SJCRH30 (cell line): ENCODE measurements around the gene CNOT9. TPM values are rescaled to one million over a fixed set of nuclear protein-coding genes. Genes with fewer than 3 reads are reported as not detected.
"Not testable (repeated sequence)": the region's sequence is repeated elsewhere in the genome, so short reads cannot be mapped to it uniquely, and the experiment has no call there.

Experiments used
- DNase-seq, 2 experiments: peaks; one replicate each; pipeline ENCODE4 v3.0.0-alpha.2; 2015 to 2020
- H3K27ac ChIP-seq: fragments of 250-450 bp; sonication (Bioruptor Pico); 2 replicates; pipeline ENCODE4 v1.5.1; 2020; ENCODE audit warnings: mild to moderate bottlenecking, moderate library complexity
- H3K27me3 ChIP-seq: fragments of 250-450 bp; sonication (Bioruptor Pico); 2 replicates; pipeline ENCODE4 v1.5.1; 2020; ENCODE audit warnings: mild to moderate bottlenecking, moderate library complexity
- H3K36me3 ChIP-seq: fragments of 250-450 bp; sonication (Bioruptor Pico); 2 replicates; pipeline ENCODE4 v1.5.1; 2020; ENCODE audit warnings: mild to moderate bottlenecking, moderate library complexity
- H3K4me1 ChIP-seq: fragments of 250-450 bp; sonication (Bioruptor Pico); 2 replicates; pipeline ENCODE4 v1.5.1; 2020; ENCODE audit warnings: mild to moderate bottlenecking, moderate library complexity
- H3K4me3 ChIP-seq: fragments of 250-450 bp; sonication (Bioruptor Pico); 2 replicates; pipeline ENCODE4 v1.5.1; 2020; ENCODE audit warnings: mild to moderate bottlenecking, moderate library complexity
- H3K9me3 ChIP-seq: fragments of 250-450 bp; sonication (Bioruptor Pico); replicated peaks from 2 replicates; pipeline ENCODE4 v1.5.1; 2020; ENCODE audit warnings: mild to moderate bottlenecking, moderate library complexity
- total RNA-seq: library from RNA; depleted of rRNA; stranded (reverse); fragments of >200 nt; shearing (Covaris generic); gene quantifications from 2 replicates; pipeline ENCODE4 v1.2.3, GENCODE V29; 2014; rRNA removed

The CNOT9 gene, protein sequence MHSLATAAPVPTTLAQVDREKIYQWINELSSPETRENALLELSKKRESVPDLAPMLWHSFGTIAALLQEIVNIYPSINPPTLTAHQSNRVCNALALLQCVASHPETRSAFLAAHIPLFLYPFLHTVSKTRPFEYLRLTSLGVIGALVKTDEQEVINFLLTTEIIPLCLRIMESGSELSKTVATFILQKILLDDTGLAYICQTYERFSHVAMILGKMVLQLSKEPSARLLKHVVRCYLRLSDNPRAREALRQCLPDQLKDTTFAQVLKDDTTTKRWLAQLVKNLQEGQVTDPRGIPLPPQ
- 166 and 188 TPM in 2 replicates for total RNA-seq

DNA sequence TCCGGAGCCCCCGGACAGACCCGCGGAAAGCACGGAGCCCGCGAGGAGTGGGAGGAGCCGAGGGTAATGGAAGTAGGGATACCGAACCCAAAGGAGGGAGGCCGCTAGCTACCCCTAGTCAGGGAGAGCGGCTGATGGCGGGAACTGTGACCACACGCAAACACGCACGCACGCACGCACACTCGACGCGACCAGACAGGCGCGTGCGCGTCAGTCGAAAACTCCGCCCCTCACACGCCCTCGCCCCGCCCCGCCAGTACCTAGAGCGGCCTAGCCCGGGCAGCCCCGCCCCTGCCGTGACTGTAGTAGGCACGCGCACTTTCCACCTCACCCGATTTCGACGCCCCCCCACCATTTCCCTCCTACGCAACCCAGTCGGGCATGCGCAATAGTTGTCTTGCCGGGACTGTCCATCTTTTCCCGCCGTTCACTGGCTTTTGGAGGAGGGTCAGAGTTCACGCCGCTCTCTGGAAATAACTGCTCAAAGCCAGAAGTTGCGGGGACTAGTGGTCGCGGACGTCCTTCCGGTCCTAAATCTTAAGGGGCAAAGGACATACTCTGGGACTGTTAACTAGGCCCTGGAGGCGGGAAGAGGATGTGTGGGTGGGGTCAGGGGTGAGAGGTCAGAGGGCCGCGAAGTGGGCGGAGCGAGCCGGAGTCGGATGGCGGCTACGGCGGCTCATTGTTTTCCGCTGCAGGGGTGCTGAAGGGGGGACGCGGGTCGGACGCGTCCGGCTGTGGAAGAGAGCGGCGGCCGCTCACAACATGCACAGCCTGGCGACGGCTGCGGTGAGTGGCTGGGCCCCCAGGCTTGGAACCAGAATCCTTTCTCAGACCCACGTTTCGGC lies at the start of gene CNOT9, which contains the start of gene USP37:
TSS of gene CNOT9 (plus strand) at position 650 of the 848 bp plus-strand sequence. CDS start at position 766, 116 bp downstream.
TSS of gene USP37 (minus strand) at position 162 of the 848 bp plus-strand sequence. CDS start 9,698 bp downstream, outside the sequence.
- peak; percentile 99 for DNase-seq
- no peaks in the 10 kb centered on the region for H3K9me3 ChIP-seq
- peaks cover 33% of the 10 kb centered on the region for H3K36me3 ChIP-seq
- peak within 1 kb of the TSS; percentile 93 for H3K27ac ChIP-seq
- peak within 1 kb of the TSS; percentile 77 for H3K4me3 ChIP-seq
- H3K4me1 ChIP-seq = peaks cover 16% of the 10 kb centered on the region
- H3K27me3 ChIP-seq = no peaks in the 10 kb centered on the region

DNA sequence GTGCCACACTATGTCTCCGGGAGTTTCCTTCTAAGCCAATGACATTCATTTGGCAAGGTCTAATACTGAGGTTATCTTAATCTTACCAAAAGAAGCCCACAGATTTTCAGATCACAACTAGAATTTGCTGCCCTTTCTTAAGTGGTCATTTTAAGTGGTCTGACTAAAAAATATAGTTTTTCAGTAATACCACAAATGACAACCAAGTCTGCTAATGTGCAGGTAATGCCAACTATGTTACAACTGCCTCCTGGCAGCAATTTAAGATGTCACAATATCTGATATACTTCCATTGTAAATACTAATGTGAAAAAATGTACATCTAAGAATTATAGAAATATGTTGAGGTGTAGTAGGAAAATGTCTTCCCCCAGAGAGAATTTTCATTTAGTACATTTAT lies 49.8 kb upstream of the CNOT9 start:
- DNase-seq = no peak
- H3K4me3 ChIP-seq = no peak overlapping the region
- H3K9me3 ChIP-seq = no peaks in the 10 kb centered on the region

DNA sequence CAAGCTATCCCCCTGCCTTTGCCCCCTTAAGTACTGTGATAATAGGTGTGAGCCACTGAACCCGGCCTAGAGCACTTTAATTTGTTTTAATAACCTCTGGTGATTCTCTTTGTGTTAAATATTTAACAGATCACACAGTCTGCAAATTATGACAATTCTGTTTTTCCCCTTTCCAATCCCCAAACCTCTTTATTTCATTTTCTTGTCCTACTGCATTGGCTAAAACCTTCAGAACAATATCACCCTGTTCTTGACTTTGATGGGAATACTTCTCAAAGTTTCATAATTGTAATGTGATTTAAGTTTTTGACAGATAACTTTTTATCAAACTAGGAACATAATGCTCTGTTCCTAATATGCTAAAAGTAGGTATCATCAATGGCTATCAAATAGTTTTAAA lies 45.0 kb upstream of the CNOT9 start:
- Histone ChIP-seq H3K27me3 (no peaks in the 10 kb centered on the region), H3K4me1 (no peaks in the 10 kb centered on the region), H3K4me3 (no peak overlapping the region), H3K27ac (no peak overlapping the region), H3K36me3 (peaks cover 61% of the 10 kb centered on the region), H3K9me3 (0 out of 2 replicates have a peak, but pooled peaks cover 4% of the 10 kb centered on the region)
- no peak for DNase-seq

More for the DNA sequence above, 49.8 kb upstream of the CNOT9 start:
- no peak overlapping the region for H3K27ac ChIP-seq
- H3K36me3 ChIP-seq = peaks cover 29% of the 10 kb centered on the region
- H3K27me3 ChIP-seq = no peaks in the 10 kb centered on the region
- H3K4me1 ChIP-seq = no peaks in the 10 kb centered on the region

DNA sequence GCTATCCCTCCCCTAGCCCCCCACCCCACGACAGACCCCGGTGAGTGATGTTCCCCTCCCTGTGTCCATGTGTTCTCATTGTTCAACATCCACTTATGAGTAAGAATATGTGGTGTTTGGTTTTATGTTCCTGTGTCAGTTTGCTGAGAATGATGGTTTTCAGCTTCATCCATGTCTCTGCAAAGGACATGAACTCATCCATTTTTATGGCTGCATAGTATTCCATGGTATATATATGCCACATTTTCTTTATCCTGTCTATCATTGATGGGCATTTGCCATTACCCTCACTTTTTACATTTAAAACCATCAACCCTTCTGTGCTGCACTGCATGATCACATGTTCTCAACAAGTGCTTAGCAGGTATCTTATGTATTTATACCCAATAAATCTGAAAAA lies 40.2 kb upstream of the CNOT9 start:
- H3K4me1 ChIP-seq, H3K9me3 ChIP-seq, DNase-seq, H3K27me3 ChIP-seq, H3K27ac ChIP-seq, H3K4me3 ChIP-seq: not testable (repeated sequence)
- peaks cover 77% of the 10 kb centered on the region for H3K36me3 ChIP-seq

DNA sequence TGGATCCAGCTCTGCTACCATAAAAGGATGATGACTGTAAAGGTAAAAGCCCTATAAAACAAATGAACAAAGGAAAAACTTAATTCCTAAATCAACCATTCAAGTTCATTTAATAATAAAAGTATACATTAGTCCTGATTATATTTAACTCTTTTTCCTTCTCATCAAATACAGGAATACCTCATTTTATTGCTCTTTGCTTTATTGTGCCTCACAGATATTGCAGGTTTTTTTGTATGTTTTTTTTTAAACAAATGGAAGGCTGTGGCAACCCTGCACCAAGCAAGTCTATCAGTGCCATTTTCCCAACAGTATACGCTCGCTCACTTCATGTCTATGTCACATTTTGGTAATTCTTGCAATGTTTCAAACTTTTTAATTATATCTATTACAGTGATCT lies 38.6 kb upstream of the CNOT9 start:
- Histone ChIP-seq H3K27me3 (no peaks in the 10 kb centered on the region), H3K27ac (no peak overlapping the region), H3K4me1 (no peaks in the 10 kb centered on the region), H3K9me3 (0 out of 2 replicates have a peak, but pooled peaks cover 4% of the 10 kb centered on the region), H3K4me3 (no peak overlapping the region), H3K36me3 (peaks cover 76% of the 10 kb centered on the region)
- no peak for DNase-seq

DNA sequence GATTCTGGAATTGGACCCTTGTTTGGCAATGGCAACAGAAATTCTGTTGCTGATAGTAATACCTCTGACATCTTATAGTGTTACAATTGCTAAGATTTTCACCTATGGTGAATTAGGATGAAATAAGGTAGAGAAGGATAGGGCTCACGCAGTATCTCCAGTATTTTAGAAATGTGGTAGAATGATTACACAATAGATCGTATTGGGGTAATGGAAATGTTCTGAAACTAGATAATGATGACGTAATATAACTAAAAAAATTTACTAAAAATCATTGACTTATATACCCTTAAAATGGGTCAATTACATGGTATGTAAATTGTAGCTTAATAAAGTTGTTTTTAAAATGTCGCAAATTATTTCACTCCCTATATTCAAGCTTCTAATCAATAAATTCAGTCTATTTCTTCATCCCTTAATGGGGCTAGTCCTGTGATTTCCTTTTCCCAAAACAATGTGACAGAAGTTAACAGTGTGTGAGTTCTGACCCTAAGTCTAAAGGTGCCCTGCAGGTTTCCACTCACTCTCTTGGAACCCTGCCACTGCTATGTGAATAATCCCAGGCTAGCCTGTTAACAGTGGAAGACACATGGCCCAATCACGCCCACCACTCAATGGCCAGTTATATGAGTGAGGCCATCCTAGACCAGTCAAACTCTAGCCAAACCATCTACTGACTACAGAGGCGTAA lies 31.7 kb upstream of the CNOT9 start:
- Histone ChIP-seq H3K9me3 (no peaks in the 10 kb centered on the region), H3K36me3 (peaks cover 53% of the 10 kb centered on the region), H3K4me1 (no peaks in the 10 kb centered on the region), H3K27ac (no peak overlapping the region), H3K27me3 (no peaks in the 10 kb centered on the region), H3K4me3 (no peak overlapping the region)
- peak in 1 of 2 experiments; percentile 5 for DNase-seq

DNA sequence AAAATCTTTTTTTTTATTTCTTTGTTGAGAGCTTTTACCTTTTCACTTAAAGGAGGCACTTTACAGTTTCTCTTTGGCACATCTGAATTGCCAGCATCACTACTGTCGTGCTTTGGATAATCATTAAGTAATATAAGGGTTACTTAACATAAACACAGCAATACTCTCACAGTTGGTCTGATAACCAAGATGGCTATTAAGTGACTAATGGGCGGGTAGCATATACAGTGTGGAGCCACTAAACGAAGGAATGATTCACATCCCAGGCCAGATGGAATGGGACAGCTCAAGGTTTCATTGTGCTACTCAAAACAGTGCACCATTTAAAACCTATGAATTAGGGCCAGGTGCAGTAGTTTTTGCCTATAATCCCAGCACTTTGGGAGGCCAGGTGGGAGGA lies 28.6 kb upstream of the CNOT9 start:
- Histone ChIP-seq H3K36me3 (peaks cover 48% of the 10 kb centered on the region), H3K27me3 (no peaks in the 10 kb centered on the region), H3K27ac (no peak overlapping the region), H3K9me3 (no peaks in the 10 kb centered on the region), H3K4me1 (no peaks in the 10 kb centered on the region), H3K4me3 (no peak overlapping the region)
- no peak for DNase-seq

DNA sequence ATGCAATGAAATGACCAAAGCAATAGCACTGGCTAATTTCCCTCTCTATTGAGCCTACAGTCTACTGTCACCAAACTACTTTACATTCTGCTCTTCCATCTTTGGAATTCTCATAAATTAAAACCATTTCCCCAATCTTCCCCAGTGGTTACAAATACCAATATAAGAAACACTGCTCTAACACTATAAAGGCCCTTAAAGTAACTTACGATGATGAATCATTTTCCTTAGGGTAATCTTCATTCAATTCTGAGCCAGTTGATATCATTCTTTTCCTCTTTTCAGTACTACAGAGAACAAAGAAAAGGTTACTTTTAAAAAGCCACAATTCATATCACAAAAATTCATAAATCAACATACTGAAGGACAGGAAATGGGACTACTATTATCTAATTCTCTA lies 22.6 kb upstream of the CNOT9 start:
- no peak for DNase-seq
- H3K36me3 ChIP-seq = peaks cover 61% of the 10 kb centered on the region
- H3K27me3 ChIP-seq = no peaks in the 10 kb centered on the region
- no peaks in the 10 kb centered on the region for H3K9me3 ChIP-seq
- H3K4me1 ChIP-seq = no peaks in the 10 kb centered on the region
- H3K27ac ChIP-seq = no peak overlapping the region
- no peak overlapping the region for H3K4me3 ChIP-seq

DNA sequence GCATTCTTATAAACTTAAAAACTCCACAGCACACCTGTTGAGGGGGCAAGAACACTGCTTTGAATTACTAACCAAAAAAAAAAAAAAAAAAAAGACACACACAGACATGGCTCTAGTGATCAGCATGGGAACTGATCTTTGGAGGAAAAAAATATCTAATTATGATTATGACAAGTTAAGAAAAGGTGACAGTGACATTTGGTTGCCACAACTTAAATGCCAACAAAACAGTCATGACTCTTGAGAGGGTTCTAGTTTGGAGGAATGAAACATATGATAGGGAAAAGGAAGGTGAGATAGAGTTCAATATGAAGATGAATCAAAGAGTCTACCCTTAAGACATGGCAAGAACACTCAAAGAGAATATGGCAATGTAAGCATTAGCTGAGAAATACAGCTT lies 21.1 kb upstream of the CNOT9 start:
- Histone ChIP-seq H3K36me3 (peaks cover 61% of the 10 kb centered on the region), H3K4me1 (no peaks in the 10 kb centered on the region), H3K4me3 (no peak overlapping the region), H3K27ac (no peak overlapping the region), H3K27me3 (no peaks in the 10 kb centered on the region), H3K9me3 (no peaks in the 10 kb centered on the region)
- DNase-seq = no peak

DNA sequence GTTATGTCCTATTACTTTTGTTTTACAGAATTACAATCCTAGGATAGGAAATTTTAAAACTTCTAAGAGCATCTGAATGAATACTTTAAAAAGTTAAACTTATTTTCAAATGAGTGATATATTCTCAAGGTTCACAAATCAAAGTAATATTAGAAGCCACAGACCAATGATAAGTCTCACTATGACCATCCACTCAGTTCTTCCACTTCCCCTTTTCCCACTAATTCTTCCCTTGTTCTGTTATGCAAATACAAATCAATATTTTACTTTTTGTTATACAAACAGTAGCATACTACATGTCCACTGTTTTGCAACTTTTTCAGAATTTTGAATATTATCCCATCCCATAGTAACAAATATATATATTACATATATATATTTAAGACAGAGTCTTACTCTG lies 20.7 kb upstream of the CNOT9 start:
- no peak for DNase-seq
- Histone ChIP-seq H3K36me3 (peaks cover 61% of the 10 kb centered on the region), H3K4me3 (no peak overlapping the region)

DNA sequence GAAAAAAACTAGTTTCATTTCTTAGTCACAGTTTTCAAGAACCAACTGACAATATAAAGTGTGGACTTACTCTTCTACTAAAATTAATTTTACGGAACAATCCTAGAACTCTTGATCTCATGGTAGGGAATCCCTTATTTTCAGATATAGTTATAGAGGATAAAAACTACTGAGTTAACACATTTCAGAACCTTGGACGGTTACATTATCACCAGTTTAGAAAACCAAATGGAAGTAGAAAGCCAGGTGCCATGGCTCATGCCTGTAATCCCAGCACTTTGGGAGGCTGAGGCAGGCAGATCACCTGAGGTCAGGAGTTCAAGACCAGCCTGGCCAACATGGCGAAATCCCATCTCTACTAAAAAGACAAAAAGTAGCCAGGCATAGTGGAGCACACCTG lies 14.4 kb upstream of the CNOT9 start:
- H3K9me3 ChIP-seq, H3K27me3 ChIP-seq, H3K4me1 ChIP-seq, H3K27ac ChIP-seq, DNase-seq, H3K4me3 ChIP-seq: not testable (repeated sequence)
- H3K36me3 ChIP-seq = peaks cover 68% of the 10 kb centered on the region

More for the DNA sequence above, 20.7 kb upstream of the CNOT9 start:
- Histone ChIP-seq H3K27me3 (no peaks in the 10 kb centered on the region), H3K27ac (no peak overlapping the region), H3K9me3 (no peaks in the 10 kb centered on the region), H3K4me1 (no peaks in the 10 kb centered on the region)

DNA sequence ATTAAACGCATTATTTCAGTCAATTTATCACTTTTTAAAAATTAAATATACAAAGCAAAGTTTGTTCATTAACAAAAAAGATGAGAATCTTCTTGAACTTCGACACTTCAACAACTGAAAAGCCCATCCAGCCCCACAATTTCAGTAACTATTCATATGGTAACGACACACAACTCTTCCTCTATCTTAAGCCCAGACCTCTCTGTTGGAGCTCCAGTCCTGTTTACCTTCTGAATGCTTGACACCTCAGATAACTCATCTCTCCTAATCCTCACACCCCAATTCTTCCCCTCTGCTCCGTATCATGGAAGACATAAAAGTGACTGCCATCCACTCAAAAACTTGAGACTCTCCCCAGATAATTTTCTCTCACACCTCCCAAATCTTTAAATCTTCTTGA lies 13.1 kb upstream of the CNOT9 start:
- H3K4me1 ChIP-seq = no peaks in the 10 kb centered on the region
- H3K27ac ChIP-seq = no peak overlapping the region
- H3K27me3 ChIP-seq = no peaks in the 10 kb centered on the region
- DNase-seq = no peak
- no peak overlapping the region for H3K4me3 ChIP-seq
- peaks cover 75% of the 10 kb centered on the region for H3K36me3 ChIP-seq
- no peaks in the 10 kb centered on the region for H3K9me3 ChIP-seq

DNA sequence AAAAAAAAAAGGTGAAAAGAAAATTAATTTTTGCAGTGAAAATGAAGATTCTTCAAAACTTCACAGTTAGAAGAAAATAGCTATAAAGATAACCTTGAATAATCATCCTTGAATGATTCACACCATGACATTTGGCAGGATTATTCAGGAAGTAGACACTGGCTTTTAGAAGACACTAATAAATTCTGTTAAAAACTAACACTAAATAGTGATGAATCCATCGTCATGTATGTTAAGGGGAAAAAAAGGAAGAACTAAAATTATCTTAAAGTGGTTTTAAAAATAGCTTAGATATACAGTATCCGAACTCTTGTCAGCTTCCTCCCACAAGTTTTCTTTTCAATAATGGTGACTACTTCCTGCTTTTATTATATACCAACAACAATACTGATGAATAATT lies 10.7 kb upstream of the CNOT9 start:
- DNase-seq = no peak
- Histone ChIP-seq H3K4me1 (no peaks in the 10 kb centered on the region), H3K27ac (no peak overlapping the region), H3K27me3 (no peaks in the 10 kb centered on the region), H3K4me3 (no peak overlapping the region), H3K36me3 (peaks cover 69% of the 10 kb centered on the region), H3K9me3 (no peaks in the 10 kb centered on the region)

DNA sequence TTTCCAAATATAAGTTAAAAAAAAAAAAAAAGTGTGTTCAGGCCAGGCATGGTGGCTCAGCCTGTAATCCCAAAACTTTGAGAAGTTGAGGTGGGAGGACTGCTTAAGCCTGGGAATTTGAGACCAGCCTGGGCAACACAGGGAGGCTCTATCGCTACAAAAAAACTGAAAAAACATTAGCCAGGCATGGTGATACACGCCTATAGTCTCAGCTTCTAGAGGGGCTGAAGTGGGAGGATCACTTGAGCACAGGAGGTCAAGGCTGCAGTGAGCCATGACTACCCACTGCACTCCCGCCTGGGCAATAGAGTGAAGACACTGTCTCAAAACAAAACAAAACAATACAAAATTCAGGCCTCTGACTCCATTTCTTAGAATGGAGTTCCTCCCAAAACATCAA lies 9.7 kb upstream of the CNOT9 start:
- H3K36me3 ChIP-seq = peaks cover 61% of the 10 kb centered on the region
- H3K4me1 ChIP-seq = no peaks in the 10 kb centered on the region
- no peak for DNase-seq
- H3K4me3 ChIP-seq = no peak overlapping the region
- H3K9me3 ChIP-seq = no peaks in the 10 kb centered on the region
- no peak overlapping the region for H3K27ac ChIP-seq
- H3K27me3 ChIP-seq = no peaks in the 10 kb centered on the region

DNA sequence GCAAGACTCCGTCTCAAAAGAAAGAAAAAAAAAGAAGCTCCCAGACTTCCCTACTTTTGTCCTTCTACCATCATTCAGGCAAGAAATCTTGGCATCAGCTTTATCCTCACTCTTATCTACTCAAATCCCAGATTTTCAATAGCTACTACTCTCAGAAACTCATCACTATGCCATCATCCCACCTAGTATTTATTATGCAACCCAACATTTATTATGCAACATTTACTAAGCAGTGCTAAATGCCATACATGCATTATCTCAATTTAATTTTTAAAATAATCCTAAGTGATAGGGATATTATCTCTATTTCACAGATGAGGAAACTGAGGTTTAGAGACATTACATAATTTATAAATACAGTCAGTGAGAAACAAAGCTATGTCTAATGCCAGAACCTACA lies 4.6 kb upstream of the CNOT9 start:
- Histone ChIP-seq H3K27ac (no peak overlapping the region), H3K4me1 (peaks cover 6% of the 10 kb centered on the region; the same call in 1 of the 2 replicates), H3K27me3 (no peaks in the 10 kb centered on the region), H3K9me3 (no peaks in the 10 kb centered on the region), H3K36me3 (peaks cover 37% of the 10 kb centered on the region), H3K4me3 (no peak overlapping the region)
- no peak for DNase-seq
